SIG-M5 (cell line): ENCODE data around the gene SLC45A1.

ENCODE experiments used
- DNase-seq: peaks from one replicate; lab custom pipeline; 2025; lab: John Stamatoyannopoulos, UW

Gene SLC45A1

GRCh38 chr1:8352886-8353785 is 35.2 kb downstream of the SLC45A1 start:
- no peak for DNase-seq

DNA sequence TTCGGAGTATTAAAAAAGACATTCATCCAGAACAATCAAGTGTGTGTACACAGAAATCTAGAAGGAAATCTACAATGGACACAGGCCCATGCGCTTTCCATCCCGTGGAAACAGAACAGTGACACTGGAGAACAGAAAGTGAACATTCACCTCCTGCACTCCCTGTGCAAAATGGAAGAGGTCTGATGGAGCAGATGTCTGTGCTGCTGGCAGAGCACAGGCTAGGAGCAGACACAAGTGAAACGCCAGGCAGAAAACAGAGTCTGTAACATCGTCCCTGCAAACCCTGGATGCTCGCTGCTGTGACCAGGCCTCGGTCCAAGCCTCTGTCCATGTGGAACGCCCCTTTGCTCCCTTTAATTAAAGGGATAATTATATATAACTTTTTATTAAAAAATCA is 36.1 kb downstream of the SLC45A1 start:
- no peak for DNase-seq

GRCh38 chr1:8355439-8356255 is 37.7 kb downstream of the SLC45A1 start:
- DNase-seq: no peak

- no peak for DNase-seq
Observed at GRCh38 chr1:8356256-8357209, 38.6 kb downstream of the SLC45A1 start.

- no peak for DNase-seq
Observed at GRCh38 chr1:8357329-8358101, 39.6 kb downstream of the SLC45A1 start.

- DNase-seq: no peak
Observed at GRCh38 chr1:8358241-8358896, 40.5 kb downstream of the SLC45A1 start.

DNA sequence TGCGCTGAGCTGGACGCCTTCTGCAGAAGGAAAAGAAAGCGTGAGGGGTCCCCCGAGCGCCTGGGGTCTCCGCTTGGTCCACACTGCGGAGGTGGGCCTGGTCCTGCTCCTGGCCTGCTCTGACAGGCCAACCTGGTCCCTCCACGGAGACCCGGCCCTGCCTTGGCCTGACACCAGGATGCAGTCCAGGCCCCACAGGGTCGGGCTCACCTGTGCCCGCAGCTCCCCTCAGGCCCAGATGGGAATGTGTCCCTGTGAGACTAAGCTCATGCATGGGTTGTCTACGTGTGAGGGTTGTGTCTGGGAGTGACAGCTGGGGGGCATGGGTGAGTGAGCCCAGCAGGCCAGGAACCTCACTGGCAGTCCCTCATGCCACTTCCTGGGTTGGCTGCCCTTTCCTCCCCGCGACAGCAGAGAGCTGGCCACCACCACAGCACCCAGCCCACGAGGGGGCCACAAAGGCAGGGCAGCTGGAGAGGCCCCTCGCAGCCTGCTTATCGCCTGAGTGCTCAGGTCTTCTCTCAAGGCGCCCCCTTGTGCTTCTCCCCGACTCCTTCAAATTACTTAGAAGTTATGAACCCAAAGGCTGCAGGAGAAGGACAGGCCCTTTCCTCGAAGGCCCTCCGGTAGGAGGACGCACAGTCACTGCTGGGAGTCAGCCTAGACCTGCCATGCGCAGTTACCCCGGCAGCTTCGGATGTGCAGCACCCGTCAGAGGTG is 41.1 kb downstream of the SLC45A1 start:
- no peak for DNase-seq

- no peak for DNase-seq
Observed at GRCh38 chr1:8359617-8360481, 41.9 kb downstream of the SLC45A1 start.

DNA sequence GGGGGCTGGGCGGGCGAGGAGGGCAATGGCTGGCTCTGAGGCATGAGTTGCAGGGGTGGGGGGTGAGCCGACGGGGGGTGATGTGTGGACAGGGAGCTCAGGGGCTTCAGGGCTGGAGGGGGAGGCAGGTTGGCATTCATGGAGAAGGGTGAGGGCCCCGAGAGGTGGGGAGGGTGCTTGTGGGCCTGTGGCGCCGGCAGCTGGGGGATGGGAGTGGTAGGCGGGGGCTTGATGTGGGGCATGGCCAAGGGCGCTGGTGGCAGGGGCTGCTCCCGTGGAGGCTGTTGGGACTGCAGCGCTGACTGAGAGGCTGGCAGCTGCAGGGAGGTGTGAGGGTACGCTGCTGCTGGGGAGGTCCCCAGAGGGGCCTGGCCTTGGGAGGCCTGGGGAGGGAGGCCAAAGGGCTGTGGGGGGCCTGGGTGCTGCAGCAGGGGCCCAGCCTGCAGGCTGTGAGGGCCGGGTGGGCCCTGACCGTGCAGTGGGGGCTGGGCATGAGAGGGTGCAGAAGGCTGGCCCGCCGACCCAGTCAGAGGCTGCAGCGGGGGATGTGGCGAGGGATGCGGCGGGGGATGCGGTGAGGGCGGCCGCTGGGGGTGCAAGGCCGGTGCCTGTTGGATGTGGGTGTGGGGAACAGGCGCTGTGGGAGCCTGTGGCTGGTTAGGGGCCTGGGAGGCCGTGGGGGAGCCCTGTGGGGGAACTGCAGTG is 42.7 kb downstream of the SLC45A1 start:
- no peak for DNase-seq

GRCh38 chr1:8361198-8361849 is 43.4 kb downstream of the SLC45A1 start:
- no peak for DNase-seq

GRCh38 chr1:8362701-8363101 is 44.8 kb downstream of the SLC45A1 start:
- DNase-seq: no peak

- no peak for DNase-seq
Observed at GRCh38 chr1:8363186-8363766, 45.4 kb downstream of the SLC45A1 start.

DNA sequence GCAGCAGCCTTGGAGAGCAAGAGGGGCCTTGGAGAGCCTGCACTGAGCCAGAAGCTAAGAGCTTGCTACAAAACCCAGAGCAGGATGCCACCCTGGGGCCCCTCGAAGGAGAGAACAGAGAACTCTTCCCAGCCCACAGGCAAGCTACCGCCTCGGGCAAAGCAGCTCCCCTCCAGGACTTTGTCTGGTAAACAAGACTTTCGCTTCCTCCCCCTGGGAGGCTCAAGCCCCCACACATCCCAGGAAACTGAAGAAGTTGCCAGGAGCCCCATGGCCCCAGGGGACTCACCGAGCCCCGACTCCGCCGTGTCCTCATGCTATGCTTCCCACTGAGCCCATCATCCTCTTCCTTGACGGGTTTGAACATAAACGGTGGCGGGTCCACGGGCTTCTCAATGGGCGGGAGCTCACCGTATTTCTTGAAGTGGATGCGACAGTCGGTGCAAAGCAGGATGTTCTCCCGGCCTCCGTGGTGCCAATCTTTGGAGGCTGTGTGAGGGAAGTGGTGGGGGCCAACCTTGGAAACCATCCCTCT is 45.9 kb downstream of the SLC45A1 start:
- no peak for DNase-seq

DNA sequence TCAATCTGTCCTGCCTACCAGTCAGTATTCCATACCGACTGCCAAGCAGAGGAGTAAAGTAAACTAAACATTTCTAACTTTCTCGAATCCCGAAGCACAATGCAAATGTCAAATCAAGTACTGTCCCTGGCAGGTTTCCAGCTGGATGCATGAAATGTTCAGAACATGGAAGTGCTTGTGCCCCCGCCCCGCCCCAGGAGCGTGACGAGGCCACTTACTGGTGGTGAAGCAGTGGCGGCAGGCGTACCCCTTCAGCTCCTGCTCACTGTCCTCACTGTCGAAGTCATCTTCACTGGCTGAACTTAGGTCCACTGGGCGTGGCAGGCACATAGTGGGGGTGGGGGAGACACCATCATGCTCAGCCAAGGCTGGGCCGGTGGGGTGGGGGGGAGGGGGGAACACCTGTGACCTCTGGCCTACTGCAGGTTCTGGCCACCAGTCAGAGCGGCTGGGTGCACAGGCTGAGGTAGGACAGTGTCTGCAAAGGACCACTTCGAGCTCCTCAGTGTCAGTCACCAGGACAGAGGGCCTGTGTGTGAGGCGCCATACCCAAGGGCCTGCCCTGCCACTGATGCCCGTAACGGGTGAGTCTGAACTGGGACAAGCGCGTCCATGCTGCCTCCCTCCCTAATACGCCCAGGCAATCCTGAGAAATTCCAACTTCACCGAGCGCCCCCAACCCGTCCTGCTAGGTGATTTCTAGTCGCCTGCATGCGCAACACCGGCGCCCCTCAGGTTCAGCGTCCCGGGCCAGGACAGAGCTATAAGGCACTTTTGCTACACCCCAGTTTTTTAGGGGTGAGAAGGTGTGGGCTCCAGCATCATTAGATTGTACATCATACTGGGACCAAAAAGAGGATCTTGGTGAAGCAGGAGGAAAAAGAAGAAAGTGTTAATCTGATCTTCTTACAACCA is 46.9 kb downstream of the SLC45A1 start:
- DNase-seq: no peak

DNA sequence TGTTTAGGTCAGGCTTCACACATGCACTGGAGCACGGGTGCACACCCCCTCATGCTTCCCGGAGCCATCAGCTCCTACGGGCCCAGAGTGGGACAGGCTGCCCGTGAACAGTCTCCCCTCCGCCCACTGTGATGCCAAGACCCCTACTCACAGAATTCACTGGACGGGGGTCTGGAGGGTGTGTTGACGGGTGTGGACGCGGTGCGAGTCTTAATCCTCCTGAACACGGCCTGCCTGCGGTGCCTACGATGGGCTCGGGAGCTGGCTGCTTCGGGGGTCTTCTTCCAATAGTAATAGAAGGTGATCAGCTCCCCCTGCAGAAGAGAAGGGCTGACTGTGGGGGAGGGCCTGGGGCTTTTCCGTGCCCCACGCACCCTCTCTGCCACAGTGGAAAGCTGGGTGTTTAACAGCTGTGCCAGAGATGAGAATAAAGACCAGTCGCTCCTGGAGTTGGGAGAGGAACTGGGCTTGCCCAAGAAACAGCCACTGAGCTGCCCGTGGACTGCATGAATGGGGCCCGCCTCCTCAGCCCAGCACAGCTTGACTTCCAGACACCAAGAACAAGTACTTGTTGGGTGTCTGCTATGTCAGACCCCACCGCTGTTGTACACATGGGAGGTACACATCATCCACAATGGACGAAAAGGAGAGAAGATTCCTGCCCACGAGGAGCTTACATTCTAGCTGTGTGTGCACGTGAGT is 47.9 kb downstream of the SLC45A1 start:
- DNase-seq: no peak
